Measurements from ENCODE around the gene RNF208.

The RNF208 gene

GRCh38 chr9:137176302-137177182 lies 45.5 kb downstream of the RNF208 start:
- DNase-seq (ENCODE audit: low read depth in 3 of 3) = no peak

GRCh38 chr9:137175345-137175961 lies 46.6 kb downstream of the RNF208 start:
- DNase-seq (ENCODE audit: low read depth in 3 of 3) = no peak

GRCh38 chr9:137174722-137175293 lies 47.2 kb downstream of the RNF208 start:
- DNase-seq (ENCODE audit: low read depth in 3 of 3) = no peak

GRCh38 chr9:137173796-137174664 lies 48.0 kb downstream of the RNF208 start:
- DNase-seq (ENCODE audit: low read depth in 3 of 3) = no peak

GRCh38 chr9:137172901-137173795 lies 48.9 kb downstream of the RNF208 start:
- no peak for DNase-seq (ENCODE audit: low read depth in 3 of 3)

GRCh38 chr9:137171149-137171900 lies 50.7 kb downstream of the RNF208 start:
- no peak for DNase-seq (ENCODE audit: low read depth in 3 of 3)

- no peak for DNase-seq (ENCODE audit: low read depth in 3 of 3)
These were observed 51.4 kb downstream of the RNF208 start for GRCh38 chr9:137170486-137171148.

Measured in stimulated activated CD4-positive, alpha-beta T cell treated with anti-CD3 and anti-CD28 coated beads, TNF-alpha, amount 100 ng/mL, for 48 hours (primary cell).